Smooth muscle cell (in vitro differentiated cells): ENCODE measurements around the gene NGDN. TPM values are rescaled to one million over a fixed set of nuclear protein-coding genes. Genes with fewer than 3 reads are reported as not detected.

Experiments
- DNase-seq: peaks from one replicate; lab custom pipeline; 2025; ENCODE audit not compliant: unreplicated experiment; lab: John Stamatoyannopoulos, UW
- H2AFZ ChIP-seq: fragments of 200-600 bp; sonication (generic); 2 replicates; pipeline ENCODE4 v1.6.0; 2016; ENCODE audit warnings: antibody characterized with exemption, low read depth, mild to moderate bottlenecking
- H3F3A ChIP-seq: fragments of 200-600 bp; sonication (generic); 2 replicates; pipeline ENCODE4 v1.6.0; 2017; ENCODE audit warnings: antibody characterized with exemption, low read depth
- H3K27ac ChIP-seq: fragments of 200-600 bp; sonication (generic); 2 replicates; pipeline ENCODE4 v1.5.1; 2016; ENCODE audit warnings: low read depth, mild to moderate bottlenecking
- H3K27me3 ChIP-seq: fragments of 200-600 bp; sonication (generic); 2 replicates; pipeline ENCODE4 v1.6.1; 2016; ENCODE audit warnings: low read depth, mild to moderate bottlenecking
- H3K36me3 ChIP-seq: fragments of 200-600 bp; sonication (generic); 2 replicates; pipeline ENCODE4 v1.5.1; 2016; ENCODE audit warnings: low read depth
- H3K4me1 ChIP-seq: fragments of 200-600 bp; sonication (generic); 2 replicates; pipeline ENCODE4 v1.5.1; 2016; ENCODE audit warnings: low read depth
- H3K4me2 ChIP-seq: fragments of 200-600 bp; sonication (generic); 2 replicates; pipeline ENCODE4 v1.6.0; 2016; ENCODE audit warnings: mild to moderate bottlenecking
- H3K4me3 ChIP-seq: fragments of 200-600 bp; sonication (generic); 2 replicates; pipeline ENCODE4 v1.5.1; 2016; ENCODE audit warnings: mild to moderate bottlenecking
- H3K79me2 ChIP-seq: fragments of 200-600 bp; sonication (generic); 2 replicates; pipeline ENCODE4 v1.6.0; 2016; ENCODE audit warnings: low read depth, mild to moderate bottlenecking
- H3K9ac ChIP-seq: fragments of 200-600 bp; sonication (generic); 2 replicates; pipeline ENCODE4 v1.6.0; 2016; ENCODE audit warnings: low read depth
- H3K9me3 ChIP-seq: fragments of 200-600 bp; sonication (generic); replicated peaks from 2 replicates; pipeline ENCODE4 v1.5.1; 2016; ENCODE audit warnings: low read depth
- H4K20me1 ChIP-seq: fragments of 200-600 bp; sonication (generic); 2 replicates; pipeline ENCODE4 v1.6.0; 2016; ENCODE audit warnings: low read depth
- CTCF ChIP-seq: fragments of 200-600 bp; sonication (generic); IDR thresholded peaks from 2 replicates; pipeline ENCODE4 v1.5.1; 2017; ENCODE audit warnings: borderline replicate concordance, mild to moderate bottlenecking, antibody characterized with exemption; ENCODE audit not compliant: insufficient read depth, poor library complexity, severe bottlenecking
- WGBS: methylation state at CpG from one replicate; pipeline ENCODE4 v1.1.7; 2016; ENCODE audit warnings: low lambda C conversion rate; 5-methylcytosine and 5-hydroxymethylcytosine counted together
- polyA plus RNA-seq: library from polyadenylated mRNA; unstranded; fragments of >200 nt; fragmentation: Nextera tagmentation; extraction: Ambion mirVana; gene quantifications from 2 replicates; pipeline ENCODE4 v1.2.1, GENCODE V29; 2016
- total RNA-seq: library from RNA; depleted of rRNA; stranded (reverse); fragments of >200 nt; gene quantifications from 2 replicates; pipeline ENCODE4 v1.2.3, GENCODE V29; 2014

The NGDN gene
- total and polyA plus RNA-seq, 2 experiments from 2014 or later = 52.0 to 58.0 TPM

GRCh38 chr14:23444314-23444713, 25.2 kb upstream of the NGDN start:
- H3K4me2 ChIP-seq = no peak overlapping the region
- no peaks in the 10 kb centered on the region for H3K9me3 ChIP-seq
- peaks cover 16% of the 10 kb centered on the region for H3K4me1 ChIP-seq
- H3K36me3 ChIP-seq = no peaks in the 10 kb centered on the region
- no peak overlapping the region for H2AFZ ChIP-seq
- no peaks in the 10 kb centered on the region for H3F3A ChIP-seq
- H3K79me2 ChIP-seq = no peaks in the 10 kb centered on the region
- TF ChIP-seq CTCF = no peak
- no peaks in the 10 kb centered on the region for H4K20me1 ChIP-seq
- WGBS = 83% methylated on average over 1 of the region's 1 CpG
- H3K27me3 ChIP-seq = no peaks in the 10 kb centered on the region
- H3K4me3 ChIP-seq = no peak overlapping the region
- DNase-seq = no peak
- H3K27ac ChIP-seq = no peak overlapping the region
- no peak overlapping the region for H3K9ac ChIP-seq

GRCh38 chr14:23445773-23446172, 23.7 kb upstream of the NGDN start:
- Histone ChIP-seq H3F3A (no peaks in the 10 kb centered on the region), H3K4me1 (peaks cover 16% of the 10 kb centered on the region), H3K79me2 (no peaks in the 10 kb centered on the region), H3K4me2 (no peak overlapping the region), H2AFZ (no peak overlapping the region), H3K27me3 (no peaks in the 10 kb centered on the region), H3K9me3 (no peaks in the 10 kb centered on the region), H4K20me1 (no peaks in the 10 kb centered on the region), H3K4me3 (no peak overlapping the region), H3K36me3 (no peaks in the 10 kb centered on the region), H3K9ac (no peak overlapping the region), H3K27ac (no peak overlapping the region)
- no peak for DNase-seq
- WGBS = 82% methylated on average over 4 of the region's 4 CpGs
- TF ChIP-seq CTCF = no peak

GRCh38 chr14:23446291-23446851, 23.1 kb upstream of the NGDN start:
- no peak for DNase-seq
- no peaks in the 10 kb centered on the region for H3K9me3 ChIP-seq
- no peak overlapping the region for H3K4me2 ChIP-seq
- no peak overlapping the region for H3K27ac ChIP-seq
- H4K20me1 ChIP-seq = no peaks in the 10 kb centered on the region
- H3K4me3 ChIP-seq = no peak overlapping the region
- no peaks in the 10 kb centered on the region for H3K79me2 ChIP-seq
- H3K27me3 ChIP-seq = no peaks in the 10 kb centered on the region
- peaks cover 16% of the 10 kb centered on the region for H3K4me1 ChIP-seq
- H3F3A ChIP-seq = no peaks in the 10 kb centered on the region
- TF ChIP-seq CTCF = no peak
- H3K9ac ChIP-seq = no peak overlapping the region
- WGBS = 77% methylated on average over 4 of the region's 4 CpGs
- H3K36me3 ChIP-seq = no peaks in the 10 kb centered on the region
- peak overlapping the region; percentile 72 for H2AFZ ChIP-seq
